Fibroblast of gingiva (primary cell): ENCODE data around the gene ACTR10.
"Not testable (repeated sequence)": the region's sequence is repeated elsewhere in the genome, so short reads cannot be mapped to it uniquely, and the experiment has no call there.

Experiments
- DNase-seq: peaks from one replicate; pipeline ENCODE4 v3.0.0-alpha.2; 2011; ENCODE audit warnings: low read depth

Gene ACTR10

GRCh38 chr14:58216544-58216943 is 16.6 kb downstream of the ACTR10 start:
- DNase-seq = no peak

- DNase-seq = no peak
These were observed 27.3 kb downstream of the ACTR10 start for GRCh38 chr14:58227096-58227819.

- DNase-seq = peak; percentile 19
These were observed 38.6 kb downstream of the ACTR10 start for GRCh38 chr14:58238252-58239243.

- DNase-seq = peak; percentile 45
These were observed 39.6 kb downstream of the ACTR10 start for GRCh38 chr14:58239244-58240195.

GRCh38 chr14:58243790-58244555 is 44.0 kb downstream of the ACTR10 start:
- DNase-seq = peak; percentile 3

GRCh38 chr14:58244556-58245387 is 44.8 kb downstream of the ACTR10 start, which contains the start of gene PSMA3:
PSMA3 (plus strand) TSS chr14:58244843; CDS start chr14:58244921, 78 bp downstream.
- DNase-seq = peak; percentile 96

- DNase-seq = no peak
These were observed 45.6 kb downstream of the ACTR10 start for GRCh38 chr14:58245562-58245961.

GRCh38 chr14:58249611-58250010 is 49.7 kb downstream of the ACTR10 start:
- DNase-seq = no peak

GRCh38 chr14:58258156-58258555 is 58.2 kb downstream of the ACTR10 start:
- DNase-seq = no peak

- not testable (repeated sequence) for DNase-seq
These were observed 62.1 kb downstream of the ACTR10 start for GRCh38 chr14:58262005-58262404.

GRCh38 chr14:58265401-58265800 is 65.5 kb downstream of the ACTR10 start:
- DNase-seq = no peak

- DNase-seq = no peak
These were observed 70.7 kb downstream of the ACTR10 start for GRCh38 chr14:58270628-58271027.

- peak; percentile 8 for DNase-seq
These were observed 72.8 kb downstream of the ACTR10 start for GRCh38 chr14:58272588-58273372.

- DNase-seq = no peak
These were observed 74.9 kb downstream of the ACTR10 start for GRCh38 chr14:58274881-58275280.

- DNase-seq = no peak
These were observed 75.7 kb downstream of the ACTR10 start for GRCh38 chr14:58275527-58276190.

GRCh38 chr14:58276208-58276607 is 76.3 kb downstream of the ACTR10 start:
- DNase-seq = no peak

GRCh38 chr14:58278177-58278576 is 78.2 kb downstream of the ACTR10 start:
- DNase-seq = no peak

- peak; percentile 76 for DNase-seq
These were observed 81.2 kb downstream of the ACTR10 start for GRCh38 chr14:58280954-58281787.
